Testis (tissue), 3 donors: ENCODE measurements around the gene KRTAP1-4. TPM values are rescaled to one million over a fixed set of nuclear protein-coding genes. Genes with fewer than 3 reads are reported as not detected.

Experiments used
- DNase-seq: peaks from one replicate; pipeline ENCODE4 v3.0.0-alpha.2; 2019
- H3K27ac ChIP-seq, 2 donors: fragments of 200-600 bp; sonication (generic); one replicate each; pipeline ENCODE4 v1.5.1; 2019
- H3K27me3 ChIP-seq: fragments of 200-600 bp; sonication (generic); one replicate; pipeline ENCODE4 v1.5.1; 2019
- H3K36me3 ChIP-seq: fragments of 200-600 bp; sonication (generic); one replicate; pipeline ENCODE4 v1.5.1; 2017; ENCODE audit warnings: low read depth; ENCODE audit errors: missing control alignments
- H3K4me1 ChIP-seq: fragments of 200-600 bp; sonication (generic); one replicate; pipeline ENCODE4 v1.5.1; 2019
- H3K4me3 ChIP-seq, 2 donors: fragments of 200-600 bp; sonication (generic); one replicate each; pipeline ENCODE4 v1.5.1; 2017 to 2019
- H3K9me3 ChIP-seq: fragments of 200-600 bp; sonication (generic); one replicate; pipeline ENCODE4 v1.5.1; 2017
- CTCF ChIP-seq, 3 experiments: fragments of 450-650 bp in 2 of 3; fragments of 200-600 bp in 1 of 3; sonication (generic) in 1 of 3; IDR thresholded peaks; one replicate each; pipeline ENCODE4 v1.5.1; 2016 to 2019; ENCODE audit warnings: antibody characterized with exemption in 3 of 3, mild to moderate bottlenecking in 2 of 3, moderate library complexity in 1 of 3
- POLR2A ChIP-seq: fragments of 450-650 bp; IDR thresholded peaks from one replicate; pipeline ENCODE4 v1.6.1; 2017; ENCODE audit warnings: antibody characterized with exemption, mild to moderate bottlenecking, moderate library complexity
- WGBS, 2 donors: methylation state at CpG; one replicate each; pipeline ENCODE4 v1.1.5; 2018; 5-methylcytosine and 5-hydroxymethylcytosine counted together
- intact Hi-C: fragments of 100-400 bp; cut with DNase I; formaldehyde crosslinking; loops from one replicate; pipeline ENCODE4 v1.15.1; 2023; ENCODE audit warnings: low total_unique reads
- polyA plus RNA-seq: library from polyadenylated mRNA; stranded (reverse); fragments of 350-450 nt; fragmentation: Illumina TruSeq; extraction: RNeasy Lipid Tissue Mini Kit (QIAGEN cat#74804); gene quantifications from one replicate; pipeline ENCODE4 v1.2.3, GENCODE V29; 2014; ENCODE audit warnings: low read depth, low replicate concordance; ENCODE audit not compliant: insufficient read depth
- small RNA-seq, 2 donors: library from RNA; depleted of rRNA; stranded (forward); fragments of <200 nt; gene quantifications; one replicate each; pipeline ENCODE3, GENCODE V24; 2016
- total RNA-seq, 2 donors: library from RNA; depleted of rRNA; stranded (reverse); fragments of >200 nt; gene quantifications; one replicate each; pipeline ENCODE4 v1.2.3, GENCODE V29; 2016

Gene KRTAP1-4
- total and polyA plus RNA-seq, 3 donors from 2014 or later: not detected

GRCh38 chr17:40980117-40980516 lies 49.9 kb downstream of the KRTAP1-4 start:
- Histone ChIP-seq H3K4me1 (peaks cover 13% of the 10 kb centered on the region), H3K36me3 (no peaks in the 10 kb centered on the region), H3K4me3 (no peak overlapping the region), H3K9me3 (no peaks in the 10 kb centered on the region), H3K27ac (peak overlapping the region; percentile 35 to 60), H3K27me3 (no peaks in the 10 kb centered on the region)
- no peak for DNase-seq
- no peak for TF ChIP-seq CTCF (IDR thresholded peaks at IDR 0.05)
- TF ChIP-seq POLR2A: no peak
- intact Hi-C loops: no loop called here
- WGBS, 2 donors: 77% methylated on average over 3 of the region's 3 CpGs

Small RNA genes lying within 50 kb of the gene (small RNA-seq; reads per million reads assigned to genes)
- gene KRTAP3-4P: 0 reads per million in 2 donors

Other genes with a start within 250 kb of the KRTAP1-4 start
Only the 30 nearest of the 38 such genes appear.
- gene KRT12, start 163.0 kb downstream of the KRTAP1-4 start, total RNA-seq: under 1 TPM; 0.63 to 0.68 TPM
- gene KRT12, start 163.0 kb downstream of the KRTAP1-4 start, polyA plus RNA-seq: 0.26 TPM
- not detected for gene KRT20, start 145.0 kb downstream of the KRTAP1-4 start, total RNA-seq
- not detected for gene KRT20, start 145.0 kb downstream of the KRTAP1-4 start, polyA plus RNA-seq
- 10 to 100 TPM; 14.0 to 17.3 TPM for gene KRT23, start 92.5 kb downstream of the KRTAP1-4 start, total RNA-seq
- 52.2 TPM for gene KRT23, start 92.5 kb downstream of the KRTAP1-4 start, polyA plus RNA-seq
- not detected for gene KRT39, start 63.2 kb downstream of the KRTAP1-4 start, total RNA-seq
- gene KRT39, start 63.2 kb downstream of the KRTAP1-4 start, polyA plus RNA-seq: not detected
- under 1 TPM in 1 of 2 donors, not detected in 1; 0.16 TPM for gene KRT40, start 45.9 kb downstream of the KRTAP1-4 start, total RNA-seq
- 0.45 TPM for gene KRT40, start 45.9 kb downstream of the KRTAP1-4 start, polyA plus RNA-seq
- gene KRTAP3-3, start 36.0 kb downstream of the KRTAP1-4 start, total RNA-seq: not detected
- not detected for gene KRTAP3-3, start 36.0 kb downstream of the KRTAP1-4 start, polyA plus RNA-seq
- gene KRTAP3-2, start 30.3 kb downstream of the KRTAP1-4 start, total RNA-seq: not detected
- gene KRTAP3-2, start 30.3 kb downstream of the KRTAP1-4 start, polyA plus RNA-seq: not detected
- not detected for gene KRTAP3-1, start 21.1 kb downstream of the KRTAP1-4 start, total RNA-seq
- not detected for gene KRTAP3-1, start 21.1 kb downstream of the KRTAP1-4 start, polyA plus RNA-seq
- not detected for gene KRTAP1-5, start 3.0 kb downstream of the KRTAP1-4 start, total RNA-seq
- not detected for gene KRTAP1-5, start 3.0 kb downstream of the KRTAP1-4 start, polyA plus RNA-seq
- gene KRTAP1-3, start 4.7 kb upstream of the KRTAP1-4 start, total RNA-seq: not detected
- gene KRTAP1-3, start 4.7 kb upstream of the KRTAP1-4 start, polyA plus RNA-seq: not detected
- not detected for gene KRTAP1-1, start 11.3 kb upstream of the KRTAP1-4 start, total RNA-seq
- not detected for gene KRTAP1-1, start 11.3 kb upstream of the KRTAP1-4 start, polyA plus RNA-seq
- not detected for gene KRTAP2-1, start 17.1 kb upstream of the KRTAP1-4 start, total RNA-seq
- not detected for gene KRTAP2-1, start 17.1 kb upstream of the KRTAP1-4 start, polyA plus RNA-seq
- not detected for gene KRTAP2-2, start 25.0 kb upstream of the KRTAP1-4 start, total RNA-seq
- gene KRTAP2-2, start 25.0 kb upstream of the KRTAP1-4 start, polyA plus RNA-seq: not detected
- gene KRTAP2-3, start 29.9 kb upstream of the KRTAP1-4 start, total RNA-seq: not detected
- gene KRTAP2-3, start 29.9 kb upstream of the KRTAP1-4 start, polyA plus RNA-seq: not detected
- not detected for gene KRTAP2-4, start 35.7 kb upstream of the KRTAP1-4 start, total RNA-seq
- not detected for gene KRTAP2-4, start 35.7 kb upstream of the KRTAP1-4 start, polyA plus RNA-seq
- not detected for gene KRTAP4-7, start 54.0 kb upstream of the KRTAP1-4 start, total RNA-seq
- not detected for gene KRTAP4-7, start 54.0 kb upstream of the KRTAP1-4 start, polyA plus RNA-seq
- gene KRTAP4-8, start 67.9 kb upstream of the KRTAP1-4 start, total RNA-seq: not detected
- gene KRTAP4-8, start 67.9 kb upstream of the KRTAP1-4 start, polyA plus RNA-seq: not detected
- not detected for gene KRTAP4-16, start 72.0 kb upstream of the KRTAP1-4 start, total RNA-seq
- gene KRTAP4-16, start 72.0 kb upstream of the KRTAP1-4 start, polyA plus RNA-seq: not detected
- not detected for gene KRTAP4-9, start 75.2 kb upstream of the KRTAP1-4 start, total RNA-seq
- not detected for gene KRTAP4-9, start 75.2 kb upstream of the KRTAP1-4 start, polyA plus RNA-seq
- gene KRTAP4-11, start 88.2 kb upstream of the KRTAP1-4 start, total RNA-seq: not detected
- gene KRTAP4-11, start 88.2 kb upstream of the KRTAP1-4 start, polyA plus RNA-seq: not detected
- gene KRTAP4-12, start 94.0 kb upstream of the KRTAP1-4 start, total RNA-seq: not detected
- gene KRTAP4-12, start 94.0 kb upstream of the KRTAP1-4 start, polyA plus RNA-seq: not detected
- gene KRTAP4-6, start 110.3 kb upstream of the KRTAP1-4 start, total RNA-seq: not detected
- not detected for gene KRTAP4-6, start 110.3 kb upstream of the KRTAP1-4 start, polyA plus RNA-seq
- not detected for gene KRTAP4-5, start 119.6 kb upstream of the KRTAP1-4 start, total RNA-seq
- not detected for gene KRTAP4-5, start 119.6 kb upstream of the KRTAP1-4 start, polyA plus RNA-seq
- gene KRTAP4-4, start 130.6 kb upstream of the KRTAP1-4 start, total RNA-seq: not detected
- gene KRTAP4-4, start 130.6 kb upstream of the KRTAP1-4 start, polyA plus RNA-seq: not detected
- not detected for gene KRTAP4-3, start 138.0 kb upstream of the KRTAP1-4 start, total RNA-seq
- not detected for gene KRTAP4-3, start 138.0 kb upstream of the KRTAP1-4 start, polyA plus RNA-seq
- not detected for gene KRTAP4-2, start 148.0 kb upstream of the KRTAP1-4 start, total RNA-seq
- not detected for gene KRTAP4-2, start 148.0 kb upstream of the KRTAP1-4 start, polyA plus RNA-seq
- not detected for gene KRTAP4-1, start 154.7 kb upstream of the KRTAP1-4 start, total RNA-seq
- not detected for gene KRTAP4-1, start 154.7 kb upstream of the KRTAP1-4 start, polyA plus RNA-seq
- not detected for gene KRTAP9-1, start 159.7 kb upstream of the KRTAP1-4 start, total RNA-seq
- not detected for gene KRTAP9-1, start 159.7 kb upstream of the KRTAP1-4 start, polyA plus RNA-seq
- gene KRTAP9-2, start 196.5 kb upstream of the KRTAP1-4 start, total RNA-seq: not detected
- not detected for gene KRTAP9-2, start 196.5 kb upstream of the KRTAP1-4 start, polyA plus RNA-seq
- not detected for gene KRTAP9-3, start 202.3 kb upstream of the KRTAP1-4 start, total RNA-seq
- not detected for gene KRTAP9-3, start 202.3 kb upstream of the KRTAP1-4 start, polyA plus RNA-seq